ACC112 (cell line): ENCODE results near the gene SYT9.

Experiments used
- H2AFZ ChIP-seq: fragments of 200-600 bp; sonication (generic); one replicate; pipeline ENCODE4 v1.6.0; 2017; ENCODE audit warnings: antibody characterized with exemption, low read length; ENCODE audit not compliant: unreplicated experiment
- H3K27ac ChIP-seq: fragments of 200-600 bp; sonication (generic); 2 replicates; pipeline ENCODE4 v1.5.1; 2014; ENCODE audit warnings: low read depth, mild to moderate bottlenecking, antibody characterized with exemption, low read length, moderate library complexity
- H3K27me3 ChIP-seq: fragments of 200-600 bp; sonication (generic); 2 replicates; pipeline ENCODE4 v1.6.1; 2014; ENCODE audit warnings: mild to moderate bottlenecking, antibody characterized with exemption, low read length, moderate library complexity, mixed read lengths; ENCODE audit not compliant: insufficient read depth
- H3K36me3 ChIP-seq: fragments of 200-600 bp; sonication (generic); 2 replicates; pipeline ENCODE4 v1.6.1; 2016; ENCODE audit warnings: mild to moderate bottlenecking, antibody characterized with exemption, low read length, moderate library complexity, mixed read lengths; ENCODE audit not compliant: insufficient read depth
- H3K4me1 ChIP-seq: fragments of 200-600 bp; sonication (generic); one replicate; pipeline ENCODE4 v1.6.1; 2016; ENCODE audit warnings: low read length, mixed read lengths; ENCODE audit not compliant: insufficient read depth, unreplicated experiment, control insufficient read depth
- H3K4me3 ChIP-seq: fragments of 200-600 bp; sonication (generic); 2 replicates; pipeline ENCODE4 v1.5.1; 2014; ENCODE audit warnings: mild to moderate bottlenecking, low read depth, low read length
- H3K79me2 ChIP-seq: fragments of 200-600 bp; sonication (generic); one replicate; pipeline ENCODE4 v1.6.0; 2016; ENCODE audit warnings: low read length; ENCODE audit not compliant: control insufficient read depth, unreplicated experiment, insufficient read depth

SYT9 gene

DNA sequence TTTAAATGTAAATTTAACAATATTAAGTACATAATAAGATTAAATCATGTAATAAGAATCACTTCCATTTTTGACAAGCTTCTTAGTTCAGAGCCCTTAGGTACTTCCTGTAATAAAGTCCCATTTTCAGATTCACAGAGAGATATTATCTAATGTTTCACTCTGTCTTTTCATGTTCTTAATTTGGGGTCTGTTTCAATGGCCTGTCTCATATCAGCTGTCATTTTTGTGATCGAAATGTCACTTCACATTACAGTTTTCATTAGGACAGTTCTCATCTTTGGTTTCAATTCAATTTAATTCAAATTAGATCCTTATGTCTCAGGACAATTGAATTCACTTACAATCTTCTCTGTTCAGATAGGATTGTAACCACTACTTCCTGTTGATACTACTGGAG, 211.0 kb downstream of the SYT9 start:
- H3K36me3 ChIP-seq: no peaks in the 10 kb centered on the region
- H2AFZ ChIP-seq: no peak overlapping the region
- H3K27me3 ChIP-seq: no peaks in the 10 kb centered on the region
- no peaks in the 10 kb centered on the region for H3K4me1 ChIP-seq
- H3K4me3 ChIP-seq: no peak overlapping the region
- H3K27ac ChIP-seq: no peak overlapping the region
- no peaks in the 10 kb centered on the region for H3K79me2 ChIP-seq

DNA sequence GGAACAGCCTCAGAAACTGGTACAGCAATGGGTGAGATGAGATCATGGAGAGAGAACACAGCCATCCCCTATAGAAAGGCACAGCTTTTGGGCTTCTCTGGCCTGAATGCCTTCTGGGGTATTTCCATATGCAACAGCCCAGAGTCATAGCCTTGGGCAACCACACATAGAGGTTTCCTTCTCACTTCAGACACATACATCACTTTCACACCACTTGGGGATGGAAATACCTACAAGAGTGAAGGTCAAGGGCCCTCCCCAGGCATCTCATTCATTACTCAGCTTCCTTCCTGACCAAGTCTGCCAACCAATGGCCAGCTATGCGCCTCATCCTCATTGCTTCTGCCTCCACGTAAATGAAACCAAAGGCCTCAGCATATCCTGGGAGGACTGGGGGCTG, 215.9 kb downstream of the SYT9 start:
- H3K27ac ChIP-seq: no peak overlapping the region
- no peaks in the 10 kb centered on the region for H3K27me3 ChIP-seq
- no peaks in the 10 kb centered on the region for H3K79me2 ChIP-seq
- no peaks in the 10 kb centered on the region for H3K36me3 ChIP-seq
- no peaks in the 10 kb centered on the region for H3K4me1 ChIP-seq
- H3K4me3 ChIP-seq: no peak overlapping the region
- H2AFZ ChIP-seq: no peak overlapping the region

DNA sequence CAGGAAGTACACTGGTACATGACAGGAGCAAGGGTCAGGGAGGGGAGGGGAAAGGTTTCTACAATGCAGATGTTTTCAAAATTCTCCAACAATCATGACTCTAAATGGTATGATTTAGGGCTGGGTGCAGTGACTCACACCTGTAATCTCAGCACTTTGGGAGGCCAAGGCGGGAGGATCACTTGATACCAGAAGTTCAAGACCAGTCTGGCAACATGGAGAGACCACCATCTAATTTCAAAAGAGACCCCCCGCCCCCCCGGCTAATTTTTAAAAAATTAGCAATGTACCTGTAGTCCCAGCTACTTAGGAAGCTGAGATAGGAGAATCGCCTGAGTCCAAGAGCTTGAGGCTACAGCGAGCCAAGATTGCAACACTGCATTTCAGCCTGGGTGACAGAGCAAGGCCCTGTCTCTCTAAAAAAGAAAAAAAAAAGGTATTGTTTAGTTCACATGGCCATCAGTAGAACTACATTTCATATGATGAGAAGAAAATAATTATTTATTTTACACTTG, 217.7 kb downstream of the SYT9 start:
- Histone ChIP-seq H3K4me3 (no peak overlapping the region), H3K27me3 (no peaks in the 10 kb centered on the region), H3K4me1 (no peaks in the 10 kb centered on the region), H2AFZ (no peak overlapping the region), H3K27ac (no peak overlapping the region), H3K36me3 (no peaks in the 10 kb centered on the region), H3K79me2 (no peaks in the 10 kb centered on the region)

DNA sequence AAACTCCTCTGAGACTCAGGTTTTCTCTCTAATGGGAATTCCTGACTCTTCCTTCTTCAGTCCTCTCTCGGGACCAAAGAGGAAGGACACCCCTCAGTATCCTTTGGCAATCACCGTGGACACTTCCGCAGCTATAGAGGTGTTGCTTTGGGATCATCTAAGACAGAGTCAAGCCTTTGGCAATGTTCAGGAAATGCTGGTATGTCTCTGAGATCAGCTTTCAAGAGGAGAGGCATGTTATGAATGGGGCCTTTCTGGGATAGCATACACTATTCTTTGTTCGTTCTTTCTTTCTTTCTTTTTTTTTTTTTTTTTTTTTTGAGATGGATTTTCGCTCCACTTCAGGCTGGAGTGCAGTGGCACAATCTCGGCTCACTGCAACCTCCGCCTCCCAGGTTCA, 219.4 kb downstream of the SYT9 start:
- H2AFZ ChIP-seq: no peak overlapping the region
- no peaks in the 10 kb centered on the region for H3K36me3 ChIP-seq
- H3K4me1 ChIP-seq: no peaks in the 10 kb centered on the region
- no peaks in the 10 kb centered on the region for H3K27me3 ChIP-seq
- H3K27ac ChIP-seq: no peak overlapping the region
- H3K4me3 ChIP-seq: no peak overlapping the region
- H3K79me2 ChIP-seq: no peaks in the 10 kb centered on the region

DNA sequence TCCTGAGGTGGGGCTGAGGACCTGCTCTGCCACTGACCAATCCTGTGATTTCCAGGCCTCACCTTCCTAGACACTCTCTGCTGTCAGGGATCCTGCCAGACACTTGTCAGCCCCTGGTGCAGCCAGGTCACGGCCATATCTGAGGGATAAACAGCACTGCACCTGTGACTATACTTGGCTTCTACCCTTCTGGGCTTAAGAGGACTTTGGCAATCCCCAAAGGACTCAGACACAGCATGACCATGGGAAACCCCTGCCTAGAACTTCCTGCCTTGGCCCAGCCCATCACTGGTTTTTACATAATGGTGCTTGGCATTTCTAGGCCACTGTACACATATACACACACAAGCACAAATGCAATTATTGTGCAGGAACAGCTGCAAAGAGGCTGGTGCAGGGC, 222.0 kb downstream of the SYT9 start:
- Histone ChIP-seq H3K4me3 (no peak overlapping the region), H3K79me2 (no peaks in the 10 kb centered on the region)

DNA sequence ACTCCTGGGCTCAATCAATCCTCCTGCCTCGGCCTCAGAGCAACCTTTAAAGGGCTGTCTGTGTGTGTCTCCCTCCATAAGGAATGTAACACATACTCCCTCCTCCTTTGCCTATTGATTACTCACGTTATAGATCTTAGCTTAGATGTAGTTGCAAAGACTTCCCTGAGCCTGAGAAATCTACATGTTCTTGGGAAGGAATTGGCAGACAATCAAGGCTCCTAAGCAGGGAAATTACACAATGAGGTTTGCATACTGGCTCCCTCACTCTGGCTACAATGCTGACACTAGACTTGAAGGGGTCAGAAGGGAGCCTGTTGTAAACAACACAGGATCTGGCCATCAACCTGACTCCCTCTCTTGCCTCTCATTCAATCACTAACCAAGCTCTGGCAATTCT, 228.4 kb downstream of the SYT9 start:
- Histone ChIP-seq H2AFZ (no peak overlapping the region), H3K4me3 (no peak overlapping the region), H3K36me3 (no peaks in the 10 kb centered on the region), H3K27ac (no peak overlapping the region), H3K4me1 (no peaks in the 10 kb centered on the region), H3K27me3 (peaks cover 4% of the 10 kb centered on the region; the same call in 1 of the 2 replicates), H3K79me2 (no peaks in the 10 kb centered on the region)

More for the DNA sequence above, 222.0 kb downstream of the SYT9 start:
- peaks cover 4% of the 10 kb centered on the region; the same call in 1 of the 2 replicates for H3K27me3 ChIP-seq
- H3K27ac ChIP-seq: no peak overlapping the region
- no peaks in the 10 kb centered on the region for H3K4me1 ChIP-seq
- H2AFZ ChIP-seq: no peak overlapping the region
- no peaks in the 10 kb centered on the region for H3K36me3 ChIP-seq

DNA sequence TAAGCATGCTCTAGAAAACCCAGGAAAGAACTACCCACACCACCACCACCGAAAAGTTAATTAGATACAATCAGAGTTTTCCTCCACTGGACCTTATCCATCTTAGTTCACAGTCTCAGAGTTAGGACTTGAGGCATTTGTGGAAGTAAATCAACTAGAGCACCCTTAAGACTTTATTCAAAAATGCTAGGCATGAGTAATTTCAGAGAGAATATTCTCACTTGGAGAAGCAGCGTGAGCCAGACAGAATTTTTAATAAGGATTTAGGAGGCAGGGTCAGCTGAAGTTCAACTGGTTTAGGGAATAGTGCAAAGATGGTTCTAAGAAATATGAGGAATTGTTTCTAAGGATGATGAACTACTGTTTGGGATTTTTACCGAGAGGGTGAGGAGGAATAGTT, 232.4 kb downstream of the SYT9 start:
- no peak overlapping the region for H3K27ac ChIP-seq
- H2AFZ ChIP-seq: no peak overlapping the region
- H3K36me3 ChIP-seq: no peaks in the 10 kb centered on the region
- H3K4me1 ChIP-seq: peaks cover 8% of the 10 kb centered on the region
- no peaks in the 10 kb centered on the region for H3K79me2 ChIP-seq
- no peaks in the 10 kb centered on the region for H3K27me3 ChIP-seq
- no peak overlapping the region for H3K4me3 ChIP-seq

DNA sequence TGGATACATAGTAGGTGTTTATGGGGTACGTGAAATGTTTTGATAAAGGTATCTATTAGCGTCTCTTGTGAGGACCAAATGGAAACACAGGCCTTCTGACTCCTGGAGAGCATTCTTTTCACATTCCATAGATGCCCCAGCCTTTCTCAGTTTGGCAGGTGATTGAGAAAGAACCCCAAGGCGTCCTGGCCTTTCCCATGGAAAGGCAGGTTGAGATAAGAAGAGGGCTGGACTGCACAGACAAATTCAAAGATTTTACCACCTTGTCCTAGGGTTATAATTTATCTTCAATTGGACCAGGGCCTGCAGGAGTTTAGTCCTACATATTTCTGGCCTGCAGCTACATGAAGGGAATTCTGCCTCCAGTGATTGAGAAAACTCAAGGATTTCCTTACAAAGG, 232.9 kb downstream of the SYT9 start:
- Histone ChIP-seq H3K4me1 (peaks cover 13% of the 10 kb centered on the region), H3K27me3 (no peaks in the 10 kb centered on the region), H2AFZ (no peak overlapping the region), H3K27ac (no peak overlapping the region), H3K4me3 (no peak overlapping the region), H3K36me3 (no peaks in the 10 kb centered on the region), H3K79me2 (no peaks in the 10 kb centered on the region)

DNA sequence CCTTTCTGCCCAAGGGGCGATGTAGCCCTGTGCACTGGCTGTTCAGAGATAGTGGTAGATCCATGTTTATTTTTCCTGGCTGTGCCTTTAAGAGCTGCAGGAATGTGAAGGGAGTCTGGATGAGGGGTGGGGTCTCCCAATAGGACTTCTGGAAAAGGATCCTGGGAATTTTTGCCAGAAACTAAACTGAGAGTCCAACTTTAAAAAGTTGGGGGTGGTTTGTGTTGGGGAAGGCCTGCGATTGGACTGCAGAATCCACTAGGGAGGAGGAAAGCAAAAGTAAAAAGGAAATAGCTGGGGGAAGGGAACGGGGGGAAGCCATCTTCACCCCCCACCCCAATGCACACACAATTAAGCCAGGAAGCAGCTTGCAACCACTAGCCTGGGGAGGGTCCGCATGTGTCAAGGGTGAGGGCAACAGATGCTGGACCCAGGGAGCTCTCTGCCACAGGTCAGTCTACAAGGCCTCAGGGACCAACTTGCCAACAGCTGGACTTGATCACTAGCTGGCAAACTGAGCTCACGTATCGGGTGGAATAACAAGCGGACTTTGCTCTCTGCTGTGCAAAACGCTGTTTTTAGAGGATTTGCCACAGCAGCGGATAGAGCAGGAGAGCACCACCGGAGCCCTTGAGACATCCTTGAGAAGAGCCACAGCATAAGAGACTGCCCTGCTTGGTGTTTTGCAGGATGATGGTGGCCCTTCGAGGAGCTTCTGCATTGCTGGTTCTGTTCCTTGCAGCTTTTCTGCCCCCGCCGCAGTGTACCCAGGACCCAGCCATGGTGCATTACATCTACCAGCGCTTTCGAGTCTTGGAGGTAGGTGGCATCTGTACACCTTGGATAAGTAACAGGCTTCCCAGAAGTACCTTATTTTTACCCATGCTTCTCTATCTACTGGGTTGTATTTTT, 233.7 kb downstream of the SYT9 start, which contains the start of gene OLFML1:
OLFML1 (plus strand) TSS at position 321 of the 912 bp plus-strand sequence; CDS start at position 691, 370 bp downstream.
- no peaks in the 10 kb centered on the region for H3K79me2 ChIP-seq
- no peaks in the 10 kb centered on the region for H3K36me3 ChIP-seq
- H3K27me3 ChIP-seq: no peaks in the 10 kb centered on the region
- peak within 1 kb of the TSS; percentile 69 for H3K4me3 ChIP-seq
- H3K27ac ChIP-seq: no peak within 1 kb of the TSS
- peaks cover 19% of the 10 kb centered on the region for H3K4me1 ChIP-seq
- no peak within 1 kb of the TSS for H2AFZ ChIP-seq

DNA sequence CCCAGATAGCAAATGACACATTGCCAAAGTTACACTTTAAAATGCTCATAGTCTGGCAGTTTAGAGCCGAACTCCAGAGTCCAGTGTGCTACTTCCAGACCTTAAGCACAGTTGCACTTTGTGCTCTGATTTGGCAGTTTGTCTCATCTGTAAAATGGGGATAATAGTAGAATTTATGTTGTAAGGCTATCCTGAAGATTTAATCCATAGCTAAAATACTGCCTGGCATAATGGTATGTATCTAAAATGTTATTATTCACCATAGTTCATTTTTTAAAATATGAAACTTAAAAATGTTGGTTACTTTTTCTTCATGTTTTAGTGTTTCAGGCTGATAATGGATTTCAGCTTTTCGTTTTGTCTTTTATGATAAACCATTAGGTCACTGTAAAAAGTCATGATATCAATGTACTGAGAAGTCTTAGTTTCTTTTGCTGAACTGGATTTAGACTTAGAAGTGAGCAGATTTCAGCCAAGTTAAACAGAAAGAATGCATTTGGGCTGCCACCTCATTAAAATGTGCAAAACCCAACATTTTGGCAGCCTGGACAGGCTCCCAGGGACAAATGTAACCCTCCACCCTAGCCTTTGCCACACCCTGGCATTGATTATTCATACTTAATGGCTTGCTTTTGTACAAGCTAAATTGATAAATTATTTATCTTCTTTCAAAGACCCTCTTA, 234.5 kb downstream of the SYT9 start:
- Histone ChIP-seq H3K79me2 (no peaks in the 10 kb centered on the region), H3K27ac (no peak overlapping the region), H3K36me3 (no peaks in the 10 kb centered on the region), H2AFZ (no peak overlapping the region), H3K4me3 (peak overlapping the region; percentile 69), H3K27me3 (no peaks in the 10 kb centered on the region), H3K4me1 (peaks cover 22% of the 10 kb centered on the region)
